Bronchial epithelial cell (primary cell): ENCODE data around the gene EIF2AK2. TPM values are rescaled to one million over a fixed set of nuclear protein-coding genes. Genes with fewer than 3 reads are reported as not detected.
A peak's percentile ranks its signal among the peaks of the same experiment; 100 is the strongest.
"Not testable (repeated sequence)": the region's sequence is repeated elsewhere in the genome, so short reads cannot be mapped to it uniquely, and the experiment has no call there.

Source experiments
- DNase-seq: peaks from one replicate; pipeline ENCODE4 v3.0.0-alpha.2; 2010; ENCODE audit warnings: low read depth
- FAIRE-seq: peaks from 2 replicates; lab custom pipeline; 2011; peaks lifted over from hg19 to GRCh38; lab: Jason Lieb, UNC
- H3K27me3 ChIP-seq: 2 replicates; pipeline ENCODE4 v1.5.1; 2011; ENCODE audit warnings: low read length; ENCODE audit not compliant: control insufficient read depth, insufficient read depth
- H3K36me3 ChIP-seq: 2 replicates; pipeline ENCODE4 v1.5.1; 2011; ENCODE audit warnings: low read length; ENCODE audit not compliant: control insufficient read depth, insufficient read depth
- H3K4me3 ChIP-seq: 2 replicates; pipeline ENCODE4 v1.5.1; 2011; ENCODE audit warnings: mild to moderate bottlenecking, low read depth, low read length, control low read depth
- total RNA-seq: library from RNA; depleted of rRNA; stranded (reverse); fragments of >200 nt; gene quantifications from 2 replicates; pipeline ENCODE4 v1.2.1, GENCODE V29; 2014
- TF ChIP-seq, protein P1 (sequence below): IDR thresholded peaks from 2 replicates; pipeline ENCODE4 v1.5.1; 2011; ENCODE audit warnings: mild to moderate bottlenecking, moderate library complexity, low read length, control low read depth, inconsistent platforms; ENCODE audit not compliant: insufficient read depth, severe bottlenecking

Gene EIF2AK2
- 10.5 and 11.1 TPM in 2 replicates for total RNA-seq

DNA sequence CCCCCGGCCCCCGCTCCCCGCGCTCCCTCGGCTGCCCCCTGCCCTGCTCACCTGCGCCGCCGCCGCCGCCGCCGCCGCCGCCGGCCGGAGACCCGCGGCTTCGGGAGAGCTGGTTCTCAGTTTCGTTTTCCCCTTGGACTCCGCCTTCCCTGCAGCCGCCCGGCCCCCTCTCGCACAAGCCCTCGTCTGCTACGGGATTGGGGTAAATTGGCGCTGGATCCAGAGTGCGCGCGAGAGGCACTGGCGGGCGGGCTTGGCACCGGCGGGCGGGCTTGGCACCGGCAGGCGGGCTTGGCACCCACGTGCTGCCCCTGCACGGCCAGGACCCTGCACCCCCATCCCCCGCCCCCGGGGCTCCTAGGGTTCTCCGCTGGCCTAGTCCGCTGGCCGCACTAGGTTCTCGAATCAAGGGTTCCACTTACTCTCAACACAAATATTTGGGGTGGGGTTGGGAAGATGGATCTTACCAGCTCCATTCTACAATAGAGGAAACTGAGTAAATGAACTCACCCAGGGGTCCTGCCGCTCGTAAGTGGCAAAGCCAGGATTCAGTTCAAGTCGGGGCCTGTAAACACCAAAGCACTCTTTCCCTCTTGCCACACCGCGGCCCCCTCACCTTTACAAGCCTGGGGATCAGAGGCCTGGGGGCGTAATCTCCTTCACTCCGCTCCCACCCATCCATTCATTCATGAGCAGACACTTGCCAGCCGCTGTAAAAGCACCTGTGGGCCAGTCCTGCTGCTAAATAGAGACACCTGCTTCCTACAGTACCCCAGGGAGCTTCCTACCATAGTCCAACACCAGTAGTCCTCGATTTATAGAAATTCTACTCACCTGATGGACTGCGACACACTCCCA lies at the start of gene EIF2AK2:
Gene EIF2AK2 (minus strand): TSS at position 124 of the 858 bp plus-strand sequence. CDS start 9,174 bp downstream, outside the sequence.
- TF ChIP-seq, protein P1, sequence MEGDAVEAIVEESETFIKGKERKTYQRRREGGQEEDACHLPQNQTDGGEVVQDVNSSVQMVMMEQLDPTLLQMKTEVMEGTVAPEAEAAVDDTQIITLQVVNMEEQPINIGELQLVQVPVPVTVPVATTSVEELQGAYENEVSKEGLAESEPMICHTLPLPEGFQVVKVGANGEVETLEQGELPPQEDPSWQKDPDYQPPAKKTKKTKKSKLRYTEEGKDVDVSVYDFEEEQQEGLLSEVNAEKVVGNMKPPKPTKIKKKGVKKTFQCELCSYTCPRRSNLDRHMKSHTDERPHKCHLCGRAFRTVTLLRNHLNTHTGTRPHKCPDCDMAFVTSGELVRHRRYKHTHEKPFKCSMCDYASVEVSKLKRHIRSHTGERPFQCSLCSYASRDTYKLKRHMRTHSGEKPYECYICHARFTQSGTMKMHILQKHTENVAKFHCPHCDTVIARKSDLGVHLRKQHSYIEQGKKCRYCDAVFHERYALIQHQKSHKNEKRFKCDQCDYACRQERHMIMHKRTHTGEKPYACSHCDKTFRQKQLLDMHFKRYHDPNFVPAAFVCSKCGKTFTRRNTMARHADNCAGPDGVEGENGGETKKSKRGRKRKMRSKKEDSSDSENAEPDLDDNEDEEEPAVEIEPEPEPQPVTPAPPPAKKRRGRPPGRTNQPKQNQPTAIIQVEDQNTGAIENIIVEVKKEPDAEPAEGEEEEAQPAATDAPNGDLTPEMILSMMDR: no peak
- peak; percentile 67 for DNase-seq
- no peak for FAIRE-seq
- Histone ChIP-seq H3K27me3 (no peaks in the 10 kb centered on the region), H3K4me3 (peak within 1 kb of the TSS; percentile 81), H3K36me3 (no peaks in the 10 kb centered on the region)

DNA sequence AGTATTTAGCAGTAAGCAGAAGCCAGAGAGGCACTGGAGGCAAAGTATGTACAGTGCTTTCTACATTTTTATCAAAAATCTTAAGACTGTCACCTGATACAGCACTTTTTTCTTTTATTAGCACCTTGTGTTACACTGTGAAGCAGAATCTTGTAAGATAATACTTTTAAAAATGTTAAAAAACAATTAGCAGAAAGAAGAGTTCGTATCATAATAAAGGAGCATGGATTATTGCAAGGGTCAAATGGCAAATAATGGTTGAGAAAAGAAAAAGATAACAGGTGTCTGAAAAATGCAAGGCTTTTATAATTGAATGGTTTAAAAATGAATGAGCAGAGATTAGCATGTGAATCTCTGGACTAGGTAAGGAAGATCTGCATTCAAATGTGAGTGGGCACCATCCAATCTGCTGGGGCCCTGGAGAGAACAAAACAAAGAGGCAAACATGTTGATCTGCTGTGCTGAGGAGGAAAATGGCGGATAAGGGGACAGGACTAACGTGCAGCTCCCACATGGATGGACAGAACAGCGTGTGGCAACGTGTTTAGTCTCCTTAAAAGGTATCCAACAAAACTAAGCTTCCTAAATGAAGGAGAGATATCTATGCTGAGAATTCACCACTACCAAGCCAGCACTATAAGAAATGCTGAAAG lies 49.0 kb upstream of the EIF2AK2 start:
- FAIRE-seq (no peak), DNase-seq (no peak)
- peaks cover 14% of the 10 kb centered on the region for H3K36me3 ChIP-seq
- no peak overlapping the region for H3K4me3 ChIP-seq
- no peaks in the 10 kb centered on the region for H3K27me3 ChIP-seq
- TF ChIP-seq, protein P1: no peak

DNA sequence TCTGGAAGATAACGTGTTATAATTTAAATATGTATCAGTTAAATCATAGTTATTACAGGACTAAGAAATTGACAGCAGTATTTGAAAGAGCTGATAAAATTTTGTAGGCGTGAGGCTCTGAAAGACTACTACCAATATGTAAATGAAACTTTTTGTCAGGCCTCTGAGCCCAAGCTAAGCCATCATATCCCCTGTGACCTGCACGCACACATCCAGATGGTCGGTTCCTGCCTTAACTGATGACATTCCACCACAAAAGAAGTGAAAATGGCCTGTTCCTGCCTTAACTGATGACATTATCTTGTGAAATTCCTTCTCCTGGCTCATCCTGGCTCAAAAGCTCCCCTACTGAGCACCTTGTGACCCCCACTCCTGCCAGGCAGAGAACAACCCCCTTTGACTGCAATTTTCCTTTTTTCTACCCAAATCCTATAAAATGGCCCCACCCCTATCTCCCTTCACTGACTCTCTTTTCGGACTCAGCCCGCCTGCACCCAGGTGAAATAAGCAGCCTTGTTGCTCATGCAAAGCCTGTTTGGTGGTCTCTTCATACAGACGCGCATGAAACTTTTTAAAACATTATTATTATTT lies 48.4 kb upstream of the EIF2AK2 start:
- DNase-seq, H3K27me3 ChIP-seq, FAIRE-seq, H3K4me3 ChIP-seq: not testable (repeated sequence)
- H3K36me3 ChIP-seq: peaks cover 12% of the 10 kb centered on the region

DNA sequence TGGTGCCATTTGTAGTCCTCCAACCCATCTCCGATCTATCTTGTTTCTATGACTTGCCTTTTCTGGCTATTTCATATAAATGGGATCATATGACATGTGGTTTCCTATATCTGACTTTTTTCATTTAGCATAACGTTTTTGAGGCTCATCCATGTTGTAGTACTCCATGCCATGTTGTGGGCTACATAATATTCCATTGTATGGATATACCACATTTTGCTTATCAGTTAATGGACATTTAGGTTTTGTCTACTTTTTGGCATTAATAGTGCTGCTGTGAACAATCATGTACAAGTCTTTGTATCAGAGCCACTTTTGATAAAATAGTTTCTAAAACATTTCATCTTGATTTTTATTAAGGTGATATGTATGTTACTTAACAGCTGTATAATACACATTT lies 46.9 kb upstream of the EIF2AK2 start:
- DNase-seq (no peak), FAIRE-seq (no peak)
- peaks cover 12% of the 10 kb centered on the region for H3K36me3 ChIP-seq
- no peak overlapping the region for H3K4me3 ChIP-seq
- H3K27me3 ChIP-seq: no peaks in the 10 kb centered on the region
- TF ChIP-seq, protein P1: no peak

DNA sequence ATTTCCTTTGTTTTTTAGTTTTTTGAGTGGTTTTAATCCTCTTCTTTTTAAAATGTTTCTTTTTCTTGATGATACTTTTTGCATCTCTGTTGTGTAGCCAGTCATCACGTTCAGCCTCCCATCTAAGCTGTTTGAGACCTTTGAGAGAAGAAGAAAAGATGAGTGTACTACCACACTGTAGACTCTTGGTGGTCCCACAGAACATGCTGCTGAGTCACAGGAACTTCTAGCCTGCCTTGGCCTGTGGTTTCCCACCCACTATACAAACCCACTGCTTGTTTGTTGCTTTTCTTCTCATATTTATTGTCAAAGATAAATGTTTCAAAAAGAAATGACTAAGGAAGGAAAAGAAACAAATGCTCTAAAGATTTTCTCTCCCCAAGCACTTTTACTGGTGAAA lies 45.0 kb upstream of the EIF2AK2 start:
- Histone ChIP-seq H3K27me3 (no peaks in the 10 kb centered on the region), H3K36me3 (peaks cover 12% of the 10 kb centered on the region), H3K4me3 (no peak overlapping the region)
- no peak for FAIRE-seq
- TF ChIP-seq, protein P1: no peak
- no peak for DNase-seq

DNA sequence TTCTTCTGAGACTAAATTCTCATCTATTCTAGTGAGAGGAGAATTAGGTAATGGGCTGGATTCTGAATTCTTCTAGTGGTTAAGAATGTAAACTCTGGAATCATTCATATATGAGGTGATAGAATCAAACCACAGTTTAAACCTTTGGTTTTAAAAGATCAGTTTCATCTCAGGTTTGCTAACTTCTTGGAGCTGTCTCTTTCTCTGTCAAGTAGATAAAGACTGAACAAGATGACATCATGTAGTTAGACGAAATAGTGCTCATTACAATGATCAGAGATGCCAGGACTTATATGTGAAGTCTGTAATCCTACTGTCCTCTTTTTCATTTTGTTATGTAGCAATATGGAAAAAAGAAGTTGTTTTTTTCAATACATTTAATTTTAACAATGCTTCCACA lies 44.4 kb upstream of the EIF2AK2 start:
- Histone ChIP-seq H3K27me3 (no peaks in the 10 kb centered on the region), H3K4me3 (no peak overlapping the region), H3K36me3 (peaks cover 10% of the 10 kb centered on the region)
- DNase-seq (no peak), FAIRE-seq (no peak)
- TF ChIP-seq, protein P1: no peak
